ENCODE results near the gene CD8A. TPM values are rescaled to one million over a fixed set of nuclear protein-coding genes. Genes with fewer than 3 reads are reported as not detected.

The CD8A gene
- total RNA-seq (2022; extraction: Qiagen RNA extraction; ENCODE audit: low read depth) = 0.21 to 0.34 TPM (median 0.32 TPM) in 5 replicates

GRCh38 chr2:86790676-86791572, at the start of gene CD8A:
TSS of gene CD8A (minus strand) at chr2:86790913. CDS start at chr2:86790825, 88 bp downstream.

Other genes with a start within 250 kb of the CD8A start
- gene CHMP3, start 227.5 kb downstream of the CD8A start, total RNA-seq (2022; extraction: Qiagen RNA extraction; ENCODE audit: low read depth) = 128 to 137 TPM (median 129 TPM) in 5 replicates
- 31.2 to 42.5 TPM (median 41.1 TPM) in 5 replicates for gene RNF103, start 167.0 kb downstream of the CD8A start, total RNA-seq (2022; extraction: Qiagen RNA extraction; ENCODE audit: low read depth)
- gene RMND5A, start 70.6 kb downstream of the CD8A start, total RNA-seq (2022; extraction: Qiagen RNA extraction; ENCODE audit: low read depth) = 21.0 to 24.5 TPM (median 21.7 TPM) in 5 replicates
- gene CD8B, start 71.0 kb upstream of the CD8A start, total RNA-seq (2022; extraction: Qiagen RNA extraction; ENCODE audit: low read depth) = not detected in 5 replicates
- gene RGPD1, start 151.2 kb upstream of the CD8A start, total RNA-seq (2022; extraction: Qiagen RNA extraction; ENCODE audit: low read depth) = 0.03 to 0.15 TPM (median 0.09 TPM) in 4 of 5 replicates, not detected in the other
- 0.37 to 1.5 TPM (median 0.84 TPM) in 5 replicates for gene PLGLB1, start 230.9 kb upstream of the CD8A start, total RNA-seq (2022; extraction: Qiagen RNA extraction; ENCODE audit: low read depth)